Fibroblast of lung (primary cell): ENCODE measurements around the gene RNASE13.
"Not testable (repeated sequence)": the region's sequence is repeated elsewhere in the genome, so short reads cannot be mapped to it uniquely, and the experiment has no call there.

Source experiments
- CTCF ChIP-seq, 2 donors: IDR thresholded peaks in 1 of 2; conservative IDR thresholded peaks in 1 of 2; 1 replicate in 1 of 2; 2 replicates in 1 of 2; pipeline ENCODE4 v1.5.1; 2011 to 2012; ENCODE audit warnings: low read length in 2 of 2, control low read depth in 1 of 2, inconsistent platforms in 1 of 2, low read depth in 1 of 2, mild to moderate bottlenecking in 1 of 2
- EZH2 ChIP-seq: IDR thresholded peaks from 2 replicates; pipeline ENCODE4 v1.5.1; 2012; ENCODE audit warnings: low read length, control low read depth, mild to moderate bottlenecking; ENCODE audit errors: missing control alignments

GRCh38 chr14:21009721-21010120 lies 24.9 kb downstream of the RNASE13 start:
- not testable (repeated sequence) for TF ChIP-seq CTCF (conservative IDR thresholded peaks at IDR 0.05 in 1 of 2, IDR thresholded peaks at IDR 0.05 in 1 of 2; ENCODE audit: low read depth in 1 of 2, low read length in 2 of 2); EZH2
